ENCODE data around the gene ZDHHC14.
"Not testable (repeated sequence)": the region's sequence is repeated elsewhere in the genome, so short reads cannot be mapped to it uniquely, and the experiment has no call there.

Gene ZDHHC14

DNA sequence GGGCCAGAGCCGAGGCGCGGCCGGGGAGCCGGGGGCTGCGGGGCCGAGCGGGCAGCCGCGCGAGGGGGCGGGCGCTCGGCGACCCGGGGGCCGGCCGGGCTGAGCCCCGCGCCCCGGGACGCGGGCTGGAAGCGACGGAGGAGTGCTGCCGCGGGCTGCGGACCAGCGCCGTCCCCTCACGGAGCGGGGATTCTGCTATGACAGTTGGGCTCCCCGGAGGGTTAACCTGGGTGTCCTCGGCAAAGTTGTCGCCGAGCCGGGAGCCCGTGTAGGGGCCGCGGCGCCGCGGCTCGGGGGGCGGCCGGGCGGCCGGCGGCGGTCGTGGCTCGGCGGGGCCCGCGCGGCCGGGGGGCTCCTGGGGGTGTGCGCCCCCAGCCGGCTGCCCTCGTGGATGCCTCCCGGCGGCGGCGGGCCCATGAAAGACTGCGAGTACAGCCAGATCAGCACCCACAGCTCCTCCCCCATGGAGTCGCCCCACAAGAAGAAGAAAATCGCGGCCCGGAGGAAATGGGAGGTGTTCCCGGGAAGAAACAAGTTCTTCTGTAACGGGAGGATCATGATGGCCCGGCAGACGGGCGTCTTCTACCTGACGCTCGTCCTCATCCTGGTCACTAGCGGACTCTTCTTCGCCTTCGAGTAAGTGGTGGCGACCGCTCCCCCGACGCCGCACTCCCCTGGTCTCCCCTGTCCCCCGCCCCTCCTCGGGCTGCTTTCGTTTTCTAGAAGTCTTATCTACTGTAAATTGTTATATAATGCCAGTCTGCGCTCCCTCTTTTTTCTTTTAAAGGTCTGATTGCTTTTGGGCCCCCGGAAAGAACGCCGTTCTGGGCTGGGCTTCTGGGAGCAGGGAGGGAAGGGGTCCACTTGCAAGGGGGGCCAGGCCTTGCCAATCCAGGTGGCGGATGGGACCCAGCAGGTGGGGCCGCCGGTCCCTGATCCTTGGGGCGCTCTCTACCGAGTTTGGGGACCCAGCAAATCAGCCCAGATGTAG, 936 bp downstream of the ZDHHC14 start:
- peak; percentile 53 for DNase-seq

DNA sequence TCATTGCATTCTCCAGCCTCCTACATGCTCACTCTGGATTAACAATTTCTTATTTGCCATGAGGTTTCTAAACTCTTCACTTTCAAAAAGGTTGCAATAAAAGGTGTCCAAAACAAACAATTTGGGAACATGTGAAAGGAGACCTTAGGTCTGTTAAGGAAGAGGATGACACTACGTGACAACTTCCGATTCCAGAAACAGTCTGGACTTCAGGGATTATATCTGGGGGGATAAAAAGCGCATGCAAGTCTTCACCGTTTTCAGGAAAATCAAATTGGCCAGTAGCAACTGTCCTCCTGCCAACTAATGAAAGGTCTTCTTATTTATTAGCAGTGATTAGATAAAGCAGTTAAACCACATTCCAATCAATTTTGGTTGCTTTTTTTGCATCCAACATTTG, 1.8 kb downstream of the ZDHHC14 start:
- no peak for DNase-seq

DNA sequence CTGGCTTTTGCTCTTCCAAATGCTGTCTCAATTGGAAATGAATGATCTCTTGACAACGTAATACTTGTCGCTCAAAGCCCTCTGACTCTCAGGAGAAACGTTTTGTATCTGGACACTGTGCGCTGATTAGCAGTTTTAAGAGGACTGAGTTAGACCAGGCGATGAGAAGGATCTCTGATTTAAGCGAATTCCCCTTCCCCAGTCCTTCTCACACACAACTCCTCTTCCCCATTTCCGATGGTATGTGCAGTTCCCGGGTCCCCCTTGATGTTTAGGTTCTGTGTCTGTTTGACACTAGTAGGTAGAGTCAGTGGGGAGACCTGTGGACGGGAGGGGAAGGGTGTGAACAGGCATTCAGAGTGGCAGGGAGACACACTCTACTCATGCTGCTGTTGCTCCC, 2.5 kb downstream of the ZDHHC14 start:
- no peak for DNase-seq

DNA sequence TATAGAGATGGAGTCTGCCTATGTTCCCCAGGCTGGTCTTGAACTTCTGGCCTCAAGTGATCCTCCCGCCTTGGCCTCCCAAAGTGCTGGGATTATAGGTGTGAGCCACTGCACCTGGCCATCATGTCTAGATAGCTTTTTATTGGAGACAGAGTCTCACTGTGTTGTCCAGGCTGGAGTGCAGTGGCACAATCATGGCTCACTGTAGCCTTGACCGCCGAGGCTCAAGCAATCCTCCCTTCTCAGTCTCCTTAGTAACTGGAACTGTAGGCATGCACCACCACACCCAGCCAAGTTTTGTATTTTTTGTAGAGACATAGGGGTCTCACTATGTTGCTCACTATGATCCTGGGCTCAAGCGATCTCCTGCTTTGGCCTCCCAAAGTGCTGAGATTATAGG, 4.0 kb downstream of the ZDHHC14 start:
- not testable (repeated sequence) for DNase-seq

- DNase-seq, result no peak
Observed at GRCh38 chr6:157385482-157385881, 4.5 kb downstream of the ZDHHC14 start.

DNA sequence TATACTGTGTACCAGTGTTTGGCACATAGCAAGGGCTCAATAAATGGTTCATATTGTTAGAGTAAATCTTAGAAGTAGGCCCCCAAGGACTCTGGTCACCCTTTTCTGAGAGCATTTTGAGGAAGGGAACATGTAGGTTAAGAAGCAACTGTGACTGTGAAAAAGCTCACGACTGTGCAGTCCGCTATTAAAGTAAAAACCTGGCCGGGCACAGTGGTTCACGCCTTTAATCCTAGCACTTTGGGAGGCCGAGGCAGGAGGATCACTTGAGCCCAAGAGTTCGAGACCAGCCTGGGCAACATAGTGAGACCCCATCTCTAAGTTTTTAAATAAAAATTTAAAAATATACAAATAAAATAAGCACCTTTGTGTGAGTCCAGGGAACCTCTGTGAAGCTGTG, 5.0 kb downstream of the ZDHHC14 start:
- DNase-seq, result no peak

DNA sequence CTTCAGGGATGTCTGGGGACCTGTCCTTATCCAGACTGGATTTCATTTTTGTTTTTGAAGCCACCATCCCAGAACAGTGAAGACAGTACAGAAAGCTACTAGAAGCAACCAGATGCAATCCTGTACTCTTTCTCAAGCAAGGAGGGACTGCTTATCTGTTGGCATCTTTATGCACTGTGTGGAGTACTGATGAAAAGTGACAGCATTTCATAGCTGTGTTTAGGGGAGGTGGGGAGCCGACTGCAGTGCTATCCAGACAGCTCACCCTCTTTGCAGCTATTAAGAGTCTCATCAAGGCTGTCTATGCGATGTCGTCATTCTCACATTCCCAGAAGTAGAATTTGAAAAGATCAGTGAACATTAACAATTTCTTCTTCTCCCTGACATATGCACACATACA, 5.5 kb downstream of the ZDHHC14 start:
- DNase-seq, result no peak

DNA sequence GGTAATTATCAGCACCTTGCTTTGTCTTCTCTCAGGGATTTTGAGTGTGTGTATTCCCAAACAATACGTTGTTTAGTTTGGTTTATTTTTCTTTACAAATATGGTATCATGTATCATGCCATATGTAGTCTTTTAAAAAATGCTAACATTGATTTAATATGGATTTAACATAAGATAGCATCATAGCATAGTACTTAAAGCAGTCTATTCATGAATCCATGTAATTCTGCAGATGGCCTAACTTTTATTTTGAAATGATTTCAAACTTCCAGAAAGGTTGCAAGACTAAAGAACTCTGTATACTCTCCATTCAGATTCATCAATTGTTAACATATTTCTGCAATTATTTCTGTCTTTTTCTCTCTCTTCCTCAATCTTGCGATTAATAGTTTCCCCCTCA, 7.9 kb downstream of the ZDHHC14 start:
- DNase-seq, result no peak

- DNase-seq, result no peak
Observed at GRCh38 chr6:157390273-157391060, 9.5 kb downstream of the ZDHHC14 start.

GRCh38 chr6:157392927-157393668, 12.1 kb downstream of the ZDHHC14 start:
- no peak for DNase-seq

GRCh38 chr6:157393669-157394327, 12.8 kb downstream of the ZDHHC14 start:
- DNase-seq, result no peak

DNA sequence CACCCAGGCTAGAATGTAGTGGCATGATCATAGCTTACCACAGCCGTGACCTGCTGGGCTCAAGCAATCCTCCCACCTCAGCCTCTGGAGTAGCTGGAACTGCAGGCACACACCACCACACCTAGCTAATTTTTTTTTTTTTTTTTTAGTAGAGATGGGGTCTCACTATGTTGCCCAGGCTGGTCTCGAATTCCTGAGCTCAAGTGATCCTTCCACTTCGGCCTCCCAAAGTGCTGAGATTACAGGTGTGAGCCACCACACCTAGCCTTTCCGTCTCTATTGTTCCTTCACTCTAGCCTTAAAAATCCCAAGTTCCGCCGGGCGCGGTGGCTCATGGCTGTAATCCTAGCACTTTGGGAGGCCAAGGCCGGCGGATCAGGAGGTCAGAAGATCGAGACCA, 14.2 kb downstream of the ZDHHC14 start:
- not testable (repeated sequence) for DNase-seq

- DNase-seq, result no peak
Observed at GRCh38 chr6:157396026-157396425, 15.0 kb downstream of the ZDHHC14 start.

- no peak for DNase-seq
Observed at GRCh38 chr6:157397660-157398059, 16.7 kb downstream of the ZDHHC14 start.

- DNase-seq, result no peak
Observed at GRCh38 chr6:157398151-157398550, 17.2 kb downstream of the ZDHHC14 start.

DNA sequence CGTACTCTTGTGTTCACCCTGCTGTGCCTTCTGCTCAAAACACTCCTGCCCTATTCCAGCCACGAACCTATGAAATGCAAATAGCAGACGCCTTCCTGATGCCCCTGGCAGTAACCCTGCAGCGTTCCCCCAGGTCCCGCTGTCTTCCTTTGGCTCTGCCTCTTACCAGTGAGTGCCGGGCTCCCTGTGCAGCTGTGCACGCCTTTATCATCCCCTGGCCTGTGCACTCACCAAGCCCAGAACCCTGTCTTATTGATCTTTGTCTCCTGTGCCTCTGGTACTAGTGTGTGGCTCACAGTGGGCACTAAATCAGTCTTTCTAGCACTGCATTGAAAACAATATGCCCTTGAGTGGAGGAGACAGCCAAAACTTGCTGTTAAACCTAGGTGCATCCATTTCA, 19.7 kb downstream of the ZDHHC14 start:
- DNase-seq, result no peak

- DNase-seq, result no peak
Observed at GRCh38 chr6:157401734-157402338, 20.8 kb downstream of the ZDHHC14 start.

GRCh38 chr6:157402996-157403685, 22.2 kb downstream of the ZDHHC14 start:
- DNase-seq, result no peak

DNA sequence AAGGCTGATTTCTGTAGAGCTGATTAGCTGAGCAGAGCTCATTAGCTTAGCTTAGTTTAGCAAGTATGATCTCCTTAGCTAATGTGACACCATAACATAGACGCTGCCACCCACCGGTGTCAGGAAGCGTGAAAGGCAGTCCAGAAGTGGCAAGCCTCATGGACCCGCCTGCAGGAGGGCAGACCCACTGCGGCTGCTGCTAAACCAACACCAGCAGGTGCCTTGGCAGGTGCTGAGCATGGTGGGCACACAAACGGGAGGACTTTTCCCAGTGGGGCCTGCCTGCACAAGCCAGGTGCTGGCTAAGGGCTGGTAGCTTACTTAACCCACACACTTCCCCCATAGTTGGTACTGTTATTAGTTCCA, 22.7 kb downstream of the ZDHHC14 start:
- no peak for DNase-seq

GRCh38 chr6:157405986-157406385, 25.0 kb downstream of the ZDHHC14 start:
- DNase-seq, result no peak

DNA sequence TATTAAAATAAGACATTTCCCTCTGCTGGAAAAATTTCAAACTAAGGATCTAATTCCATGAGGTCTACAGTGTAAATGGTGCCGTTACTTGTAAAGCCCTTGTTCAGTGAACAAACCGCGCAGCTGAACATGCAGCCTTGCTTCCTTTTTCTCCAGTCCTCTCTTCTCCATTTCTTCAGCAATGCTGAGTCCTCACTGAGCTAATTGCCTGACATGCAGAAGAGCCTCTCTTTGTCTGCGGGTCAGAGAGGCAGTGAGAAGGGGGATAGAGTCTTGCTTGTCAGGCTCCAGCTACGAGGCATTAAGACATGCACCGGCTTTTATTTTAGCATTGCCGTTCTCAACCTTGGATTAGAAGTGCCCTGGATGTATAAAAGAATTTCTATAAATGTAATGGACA, 25.7 kb downstream of the ZDHHC14 start:
- no peak for DNase-seq

- no peak for DNase-seq
Observed at GRCh38 chr6:157407646-157408045, 26.7 kb downstream of the ZDHHC14 start.
